ENCODE data around the gene MREG.
"Not testable (repeated sequence)": the region's sequence is repeated elsewhere in the genome, so short reads cannot be mapped to it uniquely, and the experiment has no call there.

Gene MREG

DNA sequence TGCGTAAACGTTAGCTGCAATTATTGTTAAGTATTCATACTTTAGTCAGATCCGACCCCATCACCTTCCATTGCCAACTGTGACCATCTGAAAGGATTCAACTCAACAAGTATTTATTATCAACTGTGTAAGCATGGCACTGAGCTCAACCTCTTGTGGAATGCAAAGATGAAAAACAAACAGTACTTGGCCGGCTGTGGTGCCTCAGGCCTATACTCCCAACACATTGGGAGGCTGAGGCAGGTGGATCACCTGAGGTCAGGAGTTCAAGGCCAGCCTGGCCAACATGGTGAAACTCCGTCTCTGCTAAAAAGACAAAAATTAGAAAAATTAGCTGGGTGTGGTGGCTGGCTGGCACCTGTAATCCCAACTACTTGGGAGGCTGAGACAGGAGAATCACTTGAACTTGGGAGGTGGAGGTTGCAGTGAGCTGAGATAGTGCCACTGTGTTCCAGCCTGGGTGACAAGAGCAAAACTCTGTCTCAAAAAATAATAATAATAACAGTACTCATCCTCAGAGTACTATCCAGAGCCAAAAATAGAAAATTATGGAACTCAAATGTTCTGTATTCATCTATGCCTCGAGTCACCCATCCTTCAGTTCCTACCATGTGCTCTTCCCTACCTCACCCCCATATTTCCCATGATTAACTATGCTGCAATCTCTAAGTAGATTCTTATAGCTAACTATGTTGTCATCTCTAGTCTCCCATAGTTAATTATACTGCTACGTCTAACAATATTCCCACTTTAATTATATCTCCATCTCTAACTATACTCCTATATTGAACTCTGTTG lies 8.6 kb upstream of the MREG start:
- no peak for FAIRE-seq

DNA sequence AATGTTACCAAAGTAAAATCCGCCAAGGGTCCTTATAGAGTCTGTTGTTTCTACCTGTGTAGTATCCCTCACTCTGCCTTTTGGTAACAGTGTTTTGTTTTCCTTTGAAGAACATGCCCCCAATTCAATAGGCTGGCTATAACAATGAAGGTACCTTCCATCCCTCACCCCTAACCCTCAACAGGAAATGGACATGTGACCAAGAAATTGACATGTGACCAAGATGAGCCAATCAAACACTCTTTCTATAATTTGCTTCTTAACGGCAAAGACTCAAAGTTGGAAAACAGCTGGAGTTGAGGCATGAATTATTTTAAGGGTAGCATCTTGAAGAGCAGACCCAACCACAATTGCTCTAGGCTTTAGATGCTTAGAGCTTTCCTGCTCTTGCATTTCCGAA lies 5.4 kb upstream of the MREG start:
- FAIRE-seq = no peak

DNA sequence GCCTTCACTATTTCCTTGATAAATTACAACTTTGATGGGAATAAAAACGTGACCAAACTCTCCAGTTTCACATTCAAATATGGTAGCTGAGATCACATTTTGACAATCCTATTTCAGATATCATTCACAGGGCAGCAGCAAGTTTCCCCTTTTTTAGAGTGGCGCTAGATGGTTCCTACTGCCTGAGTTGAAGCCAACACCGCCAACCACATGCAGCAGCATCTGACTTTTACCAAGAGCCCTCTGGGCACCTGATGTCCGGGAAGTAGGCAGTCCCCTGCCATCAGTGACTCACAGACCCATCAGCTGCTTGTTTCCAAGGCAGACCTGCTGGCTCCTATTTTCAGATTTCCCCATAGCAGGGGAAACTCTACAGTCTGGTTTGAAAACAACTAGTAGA lies 4.0 kb upstream of the MREG start:
- no peak for FAIRE-seq

DNA sequence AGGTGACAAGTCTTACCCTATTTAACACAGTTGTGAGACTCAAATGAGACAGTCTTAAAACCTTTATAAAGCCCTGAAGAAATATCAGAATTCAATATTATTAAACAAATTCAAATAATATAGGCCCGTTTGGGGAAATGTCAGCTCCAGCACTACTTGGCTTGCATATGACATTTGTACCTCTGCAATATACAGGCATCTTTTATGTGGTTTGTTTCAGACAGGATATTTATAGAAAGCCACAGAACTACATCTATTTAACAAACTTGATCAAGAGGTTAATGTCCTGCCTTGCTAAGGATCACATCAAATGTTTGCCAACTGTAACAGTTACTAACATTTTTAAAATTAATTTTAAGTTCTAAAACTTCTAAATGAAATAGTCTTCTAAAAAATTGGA lies 3.2 kb upstream of the MREG start:
- no peak for FAIRE-seq

DNA sequence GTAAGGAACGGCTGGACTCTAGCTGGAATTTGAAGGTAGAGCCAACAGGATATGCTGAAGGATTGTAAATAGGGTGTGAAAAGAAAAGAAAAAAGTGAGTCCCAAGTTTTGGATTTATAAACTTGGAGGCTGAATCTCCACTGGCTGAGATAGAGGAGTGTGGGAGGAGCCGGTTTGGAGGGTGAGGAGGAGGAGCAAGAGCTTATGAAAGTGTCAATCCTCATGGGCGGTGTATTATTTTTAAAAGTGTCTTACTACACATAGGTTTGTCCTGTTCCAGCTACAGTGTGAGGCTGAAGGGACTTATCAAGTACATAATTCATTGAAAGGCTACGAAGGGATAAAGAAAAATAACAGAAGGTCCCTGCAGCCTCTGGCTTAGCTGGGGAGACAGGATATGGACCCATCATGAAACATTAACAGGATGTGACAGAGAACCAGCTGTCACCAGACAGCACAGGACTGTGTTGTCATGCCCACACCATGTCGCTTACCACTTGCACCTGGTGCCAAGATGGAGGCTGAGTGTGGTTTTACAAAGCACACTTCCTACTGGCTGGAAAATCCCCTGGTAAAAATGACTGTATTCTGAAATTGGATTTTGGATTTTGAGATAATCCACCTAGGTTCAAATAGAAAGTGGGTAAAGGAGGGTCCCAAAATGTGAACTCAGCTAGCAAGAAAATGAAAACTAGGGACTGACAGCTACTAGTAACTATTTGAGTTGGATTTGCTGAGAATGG lies 2.5 kb upstream of the MREG start:
- no peak for FAIRE-seq

DNA sequence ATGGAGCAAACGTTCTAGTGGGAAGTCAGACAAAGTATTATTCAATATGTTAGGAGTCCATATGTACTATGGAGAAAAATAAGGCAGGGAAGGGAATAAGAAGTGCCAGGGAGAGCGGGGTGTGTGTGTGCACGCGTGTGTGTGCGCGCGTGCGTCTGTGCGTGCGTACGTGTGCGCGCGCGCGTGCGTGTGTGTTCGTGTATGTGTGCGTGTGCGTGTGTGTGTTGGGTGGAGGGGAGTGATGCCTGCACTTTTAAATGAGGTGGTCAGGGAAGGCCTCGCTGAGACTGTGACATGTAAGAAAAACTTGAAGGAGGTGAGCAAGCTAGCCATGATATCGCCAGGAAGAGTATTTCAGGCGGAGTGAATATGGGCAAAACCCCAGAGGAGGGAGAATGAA lies 1.6 kb upstream of the MREG start:
- FAIRE-seq = no peak

DNA sequence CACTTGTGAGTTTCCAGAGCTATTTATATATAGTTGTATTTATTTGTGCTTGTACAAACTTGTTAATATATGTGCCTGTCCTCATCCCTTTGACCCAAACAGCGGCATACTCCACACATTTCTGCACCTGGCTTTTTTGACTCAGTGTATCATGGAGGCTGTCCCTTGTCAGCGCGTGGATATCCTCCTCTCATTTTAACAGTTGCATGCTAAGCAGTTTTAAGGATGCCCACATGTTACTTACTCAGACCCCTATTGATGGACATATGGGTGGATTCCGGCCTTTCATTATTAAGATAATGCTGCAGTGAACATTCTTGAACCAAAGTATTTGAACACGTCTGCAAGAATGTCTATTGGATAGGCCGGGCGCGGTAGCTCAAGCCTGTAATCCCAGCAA lies 655 bp upstream of the MREG start:
- FAIRE-seq = no peak

DNA sequence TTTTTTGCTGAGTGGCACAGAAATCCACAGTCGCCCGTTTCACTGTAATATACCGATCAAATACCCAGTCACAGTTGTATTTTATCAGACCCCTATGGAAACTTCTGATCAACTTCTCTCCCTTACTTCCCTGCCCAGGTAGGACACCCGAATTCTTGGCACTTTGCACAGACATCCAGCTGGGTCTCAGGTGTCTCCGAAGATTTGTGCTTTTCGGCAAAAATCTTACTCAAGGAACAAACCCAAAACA lies 596 bp downstream of the MREG start:
- FAIRE-seq = no peak

DNA sequence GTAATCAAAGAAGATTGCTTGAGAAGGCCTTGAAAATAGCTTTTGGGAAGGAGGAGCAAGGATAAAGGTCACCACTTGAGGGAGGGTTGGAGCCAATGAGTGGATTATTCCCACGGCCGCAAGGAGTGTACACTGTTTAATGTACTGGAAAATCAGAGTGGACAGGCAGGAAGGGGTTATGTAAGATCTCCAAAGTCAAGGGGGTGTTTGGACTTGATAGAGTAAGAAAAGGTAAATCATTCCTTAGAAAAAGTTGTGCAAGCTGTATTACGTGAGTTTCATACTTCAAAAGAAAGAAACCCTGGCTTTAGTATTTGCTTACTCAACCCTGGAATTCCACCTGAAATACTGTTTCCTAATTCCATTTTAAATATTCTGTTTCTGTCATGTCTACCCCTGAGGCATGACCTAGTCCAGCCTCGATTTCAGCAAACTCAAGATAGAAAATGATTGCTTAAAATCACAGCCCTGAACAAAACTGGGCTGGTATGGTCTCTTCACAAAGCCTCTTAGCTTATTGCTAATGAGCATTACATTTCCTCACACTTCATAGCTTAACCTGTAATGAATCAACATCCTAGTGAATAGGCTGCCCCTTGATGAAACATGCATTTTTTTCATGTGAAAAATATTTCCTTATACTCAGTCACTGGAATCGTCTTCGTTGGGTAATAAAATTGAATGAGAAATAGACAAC lies 1.1 kb downstream of the MREG start:
- no peak for FAIRE-seq

DNA sequence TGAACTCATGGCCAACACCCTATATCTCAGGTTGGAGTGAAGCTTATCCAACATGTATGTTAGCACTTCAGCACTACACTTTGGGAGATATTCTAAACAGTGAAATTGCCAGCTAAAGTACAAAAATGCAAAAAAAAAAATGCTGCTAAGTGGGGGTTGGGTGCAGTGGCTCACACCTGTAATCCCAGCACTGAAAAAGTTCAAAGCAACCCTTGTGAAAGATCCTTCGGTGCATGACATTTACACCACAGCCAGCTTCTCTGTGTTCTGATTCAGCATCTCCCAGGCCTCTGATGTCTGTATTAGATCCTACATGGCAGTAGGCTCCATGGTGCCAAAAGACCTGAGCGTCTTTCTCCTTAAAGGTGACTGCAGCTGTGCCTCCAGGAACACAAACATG lies 4.1 kb downstream of the MREG start:
- FAIRE-seq = not testable (repeated sequence)

DNA sequence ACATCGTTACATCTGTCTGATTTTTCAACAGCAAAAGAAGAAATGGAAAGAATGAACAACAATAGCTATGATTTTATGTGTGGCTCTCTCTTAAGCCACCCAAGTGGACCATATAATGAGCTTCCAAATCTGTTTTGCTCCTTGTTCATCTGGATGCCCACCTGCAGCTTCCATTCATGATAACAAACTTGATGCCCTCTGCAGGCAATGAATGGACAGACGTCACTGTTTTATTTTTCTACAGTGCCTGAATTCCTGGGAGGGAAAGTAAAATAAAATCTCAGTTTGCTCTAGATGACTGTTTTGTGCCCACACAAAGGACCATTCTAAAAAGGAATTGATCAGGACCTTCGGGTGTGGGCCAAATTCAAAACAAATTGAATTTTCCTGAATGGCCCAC lies 5.0 kb downstream of the MREG start:
- FAIRE-seq = no peak

DNA sequence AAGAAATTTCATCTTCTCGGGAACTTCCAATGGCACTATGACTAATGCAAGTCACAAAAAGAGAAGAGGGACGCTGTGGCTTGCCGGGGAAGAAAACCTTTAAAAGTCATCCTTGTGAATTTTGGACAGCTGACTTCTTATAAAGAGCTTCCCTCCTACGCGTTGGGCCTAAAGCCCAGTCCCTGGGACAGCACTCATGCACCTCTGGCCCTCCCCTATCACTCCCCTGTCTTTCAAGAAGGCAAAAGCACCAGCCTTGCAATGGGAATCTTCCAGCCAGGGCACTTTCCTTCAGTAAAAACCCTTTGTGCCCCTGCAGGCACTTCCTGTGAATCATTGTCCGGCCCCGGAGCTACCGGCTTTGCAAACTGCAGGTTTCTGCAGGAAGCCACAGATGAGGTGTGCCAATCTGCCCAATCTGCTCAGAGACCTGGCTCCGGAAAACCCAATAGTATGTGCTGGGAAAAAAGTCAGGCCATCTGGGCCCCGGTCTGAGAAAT lies 7.1 kb downstream of the MREG start:
- no peak for FAIRE-seq

DNA sequence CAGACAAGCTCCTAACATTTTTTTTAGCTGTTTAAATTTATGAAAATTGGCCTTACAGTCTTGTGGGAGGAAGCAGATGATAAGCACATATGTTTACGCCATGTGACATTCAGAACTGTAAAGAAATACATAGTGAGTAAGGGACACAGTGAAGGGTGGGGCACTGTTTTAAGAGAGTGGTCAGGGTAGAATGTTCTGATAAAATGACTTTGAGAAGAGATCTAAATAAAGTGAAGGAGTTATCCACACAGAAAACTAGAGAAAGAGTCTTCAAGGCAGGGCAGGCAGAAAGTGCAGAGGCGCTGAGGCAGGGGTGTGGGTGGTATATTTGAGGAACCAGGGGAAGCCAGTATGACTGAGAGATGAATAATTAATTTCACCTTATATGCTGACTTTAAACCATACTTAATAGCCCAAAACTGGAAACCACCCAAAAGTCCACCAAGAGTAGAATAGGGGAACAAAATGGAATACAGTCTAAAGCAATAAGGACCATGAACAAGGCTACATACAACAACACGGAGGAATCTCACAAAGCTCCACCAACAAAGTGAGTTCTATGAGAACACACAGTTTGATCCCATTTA lies 8.6 kb downstream of the MREG start:
- no peak for FAIRE-seq

DNA sequence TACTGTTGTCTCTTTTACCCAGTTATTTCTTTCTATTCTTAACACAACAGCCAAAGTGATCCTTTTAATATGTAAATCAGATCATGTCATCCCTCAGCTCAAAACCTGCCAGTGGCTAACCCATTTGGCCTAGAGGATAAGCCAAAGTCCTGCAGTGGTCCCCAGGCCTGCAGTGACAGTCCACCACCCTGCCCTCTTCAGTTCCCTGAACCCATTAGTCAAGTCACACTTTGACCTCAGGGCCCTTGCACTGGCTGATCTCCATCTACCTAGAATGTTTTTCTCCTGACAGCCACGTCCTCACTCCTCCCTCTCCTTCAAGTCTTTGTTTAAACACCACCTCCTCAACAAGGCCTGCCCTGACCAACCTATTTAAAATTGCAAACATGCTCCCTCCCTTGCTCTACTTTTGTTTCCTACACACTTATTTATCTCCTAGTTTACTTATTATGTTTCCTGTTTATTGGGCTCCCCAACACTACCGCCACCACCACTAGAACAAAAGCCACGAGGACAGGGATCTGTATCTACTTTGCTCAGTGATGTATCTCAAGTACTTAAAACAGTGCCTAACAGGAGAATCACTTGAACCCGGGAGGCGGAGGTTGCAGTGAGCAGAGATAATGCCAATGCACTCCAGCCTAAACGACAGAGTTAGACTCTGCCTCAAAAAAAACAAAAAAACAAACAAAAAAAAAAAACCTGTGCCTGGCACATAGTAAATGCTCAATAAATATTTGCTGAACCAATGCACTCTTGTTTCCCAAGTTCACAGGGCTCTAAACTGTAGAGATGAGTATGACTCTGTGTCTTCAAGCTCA lies 9.3 kb downstream of the MREG start:
- FAIRE-seq = no peak

DNA sequence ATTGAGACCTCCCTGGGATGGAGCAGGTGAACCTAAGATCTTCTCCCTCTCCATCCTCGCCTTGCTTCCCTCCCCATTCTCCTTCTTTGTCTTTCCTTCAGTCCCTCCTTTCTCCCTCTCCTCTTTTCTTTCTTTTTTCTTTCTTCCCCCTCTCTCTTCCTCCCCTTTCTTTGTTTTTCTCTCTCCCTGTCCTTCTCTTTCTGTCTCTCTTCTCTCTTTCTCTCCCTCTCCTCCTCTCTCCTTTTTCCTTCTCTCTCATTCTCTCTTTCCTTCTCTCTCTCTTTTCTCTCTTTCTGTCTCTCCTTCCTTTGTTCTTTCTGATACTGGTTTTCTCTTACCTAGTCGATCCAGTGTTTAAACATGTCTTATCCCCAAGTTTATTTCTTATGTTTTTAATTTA lies 10.7 kb downstream of the MREG start:
- FAIRE-seq = no peak

DNA sequence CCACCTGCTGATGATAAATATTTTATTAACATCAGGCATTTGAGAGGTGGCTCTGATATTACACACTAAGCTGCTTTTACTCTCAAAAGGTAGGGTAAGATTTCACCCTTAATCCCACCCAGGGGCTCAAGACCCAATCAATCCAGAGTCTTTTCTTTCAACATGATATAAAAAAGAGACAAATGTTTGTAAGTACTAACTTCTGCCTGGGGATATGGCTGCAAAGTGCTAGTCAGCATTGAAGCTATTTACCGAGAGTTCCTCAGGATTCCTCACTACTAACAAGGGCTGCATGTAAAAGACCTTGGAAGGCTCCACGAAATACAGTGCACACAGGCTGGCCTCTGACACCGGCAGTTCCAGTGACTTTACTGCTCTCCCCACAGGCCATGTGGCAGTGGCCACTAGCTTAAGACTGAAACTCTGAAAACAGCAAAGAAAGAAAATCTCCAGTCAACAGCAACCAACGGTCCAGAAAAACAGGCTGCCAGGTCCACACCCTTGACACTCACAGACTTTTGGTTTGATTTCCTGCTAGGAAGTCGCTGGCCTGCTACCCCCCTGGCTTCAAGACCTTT lies 11.2 kb downstream of the MREG start:
- FAIRE-seq = no peak

DNA sequence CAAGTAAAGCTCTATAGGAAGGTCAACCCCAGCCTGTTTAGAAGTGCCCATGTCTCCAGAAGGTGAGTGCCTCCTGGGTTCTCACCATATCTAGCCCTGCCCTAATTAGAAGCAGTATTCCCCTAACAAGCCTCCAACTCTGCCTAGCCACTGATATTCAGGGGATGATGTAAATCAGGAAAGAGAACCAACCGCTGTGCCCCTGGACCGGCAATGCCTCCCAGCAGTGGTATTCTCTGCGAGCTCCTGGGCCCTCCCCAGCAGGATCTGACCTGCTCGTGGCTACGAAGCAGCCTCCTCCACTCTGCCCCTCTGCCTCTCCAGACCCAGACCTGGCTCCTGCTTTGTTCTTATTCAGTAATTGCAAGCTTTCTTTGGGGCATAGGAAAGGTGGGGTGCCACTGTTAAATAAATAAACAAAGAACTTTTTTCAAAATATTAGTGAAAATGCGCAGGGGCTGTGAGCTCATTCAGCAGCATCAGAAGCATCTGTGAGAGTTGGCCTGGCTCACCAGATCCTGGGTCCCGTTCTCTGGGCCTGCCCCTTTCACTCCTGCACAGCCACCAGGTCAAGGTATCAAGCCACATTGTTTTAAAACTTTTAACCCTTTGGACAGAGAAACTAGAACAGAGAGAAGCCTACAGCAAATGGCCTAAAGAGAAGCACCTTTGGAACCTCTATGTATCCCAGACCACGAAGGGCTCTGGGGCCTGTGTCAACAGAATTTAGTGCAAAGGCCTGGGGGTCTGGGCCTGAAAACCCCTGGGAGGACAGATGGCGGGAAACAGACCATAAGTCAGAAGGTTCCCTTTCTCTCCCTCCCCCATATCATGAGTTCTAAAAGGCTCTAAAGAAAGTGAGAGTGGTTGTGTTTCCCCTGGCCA lies 11.9 kb downstream of the MREG start:
- FAIRE-seq = no peak

DNA sequence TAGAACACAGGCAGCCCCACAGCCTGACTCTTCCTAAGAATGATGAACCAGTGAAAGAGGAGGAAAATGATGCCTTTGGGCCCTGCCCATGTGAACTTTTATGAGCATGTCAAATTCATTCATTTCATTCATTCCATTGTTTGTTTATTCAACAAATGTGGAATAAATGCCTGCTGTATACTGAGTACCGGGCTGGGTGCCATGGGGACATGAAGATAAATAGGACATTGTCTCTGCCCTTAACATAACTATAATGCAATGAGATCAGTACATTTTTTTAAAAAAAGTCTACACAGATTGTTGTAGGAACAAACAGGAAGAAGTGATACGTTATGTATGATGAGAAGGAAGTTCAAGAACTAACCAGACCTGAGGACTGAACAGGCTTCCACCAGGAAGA lies 14.7 kb downstream of the MREG start:
- FAIRE-seq = no peak

DNA sequence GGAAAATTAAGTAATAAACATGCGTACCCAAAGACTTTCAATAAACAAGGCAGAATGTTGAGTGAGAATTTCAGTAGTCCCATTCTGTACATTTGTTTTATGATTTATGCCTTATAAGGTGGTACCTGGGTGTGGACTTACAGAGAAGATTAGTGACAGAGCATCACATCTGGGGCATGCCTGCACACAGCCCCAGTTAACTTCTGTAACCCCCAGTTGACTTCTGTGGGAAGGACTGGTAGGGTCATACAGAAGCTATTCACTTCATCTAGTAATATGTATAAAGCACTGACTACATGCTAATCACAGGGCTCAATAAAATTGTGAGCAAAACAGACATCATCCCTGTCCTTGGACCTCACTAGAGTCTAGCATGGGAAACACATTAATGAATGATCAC lies 16.1 kb downstream of the MREG start:
- FAIRE-seq = no peak

DNA sequence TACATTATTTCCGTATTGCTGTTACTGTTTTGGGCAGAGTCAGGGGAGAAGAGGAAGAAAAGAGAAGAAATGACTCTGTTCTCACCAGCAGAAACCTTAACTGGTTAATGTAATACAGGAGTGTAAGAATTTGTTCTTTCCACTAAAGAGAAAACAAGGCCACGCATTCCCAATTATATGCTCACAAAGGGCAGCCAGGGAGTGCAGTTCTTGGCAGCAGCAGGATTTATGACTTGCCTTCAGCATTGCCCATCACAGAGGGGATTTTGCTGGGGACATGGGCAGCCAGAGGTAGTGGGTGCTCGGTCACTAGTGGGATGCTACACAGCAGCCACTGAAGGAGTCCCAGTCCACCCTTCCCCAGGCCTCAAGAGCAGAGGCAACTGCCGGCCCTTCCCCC lies 18.4 kb downstream of the MREG start:
- no peak for FAIRE-seq

DNA sequence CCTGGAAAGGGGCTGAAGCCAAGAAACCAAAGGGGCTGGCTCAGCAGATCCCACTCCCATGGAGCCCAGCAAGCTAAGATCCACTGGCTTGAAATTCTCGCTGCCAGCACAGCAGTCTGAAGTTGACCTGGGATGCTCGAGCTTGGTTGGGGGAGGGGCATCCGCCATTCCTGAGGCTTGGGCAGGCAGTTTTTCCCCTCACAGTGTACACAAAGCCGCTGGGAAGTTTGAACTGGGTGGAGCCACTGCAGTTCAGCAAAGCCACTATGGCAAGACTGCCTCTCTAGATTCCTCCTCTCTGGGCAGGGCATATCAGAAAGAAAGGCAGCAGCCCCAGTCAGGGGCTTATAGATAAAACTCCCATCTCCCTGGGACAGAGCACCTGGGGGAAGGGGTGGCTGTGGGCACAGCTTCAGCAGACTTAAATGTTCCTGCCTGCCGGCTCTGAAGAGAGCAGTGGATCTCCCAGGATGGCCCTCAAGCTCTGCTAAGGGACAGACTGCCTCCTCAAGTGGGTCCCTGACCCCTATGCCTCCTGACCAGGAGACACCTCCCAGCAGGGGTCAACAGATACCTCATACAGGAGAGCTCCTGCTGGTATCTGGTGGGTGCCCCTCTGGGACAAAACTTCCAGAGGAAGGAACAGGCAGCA lies 24.7 kb downstream of the MREG start:
- FAIRE-seq = not testable (repeated sequence)
